Measurements from ENCODE around the gene RABEP1. TPM values are rescaled to one million over a fixed set of nuclear protein-coding genes. Genes with fewer than 3 reads are reported as not detected.

RABEP1 gene
- total and polyA plus RNA-seq, 2 donors from 2014 or later = 21.1 to 47.6 TPM

DNA sequence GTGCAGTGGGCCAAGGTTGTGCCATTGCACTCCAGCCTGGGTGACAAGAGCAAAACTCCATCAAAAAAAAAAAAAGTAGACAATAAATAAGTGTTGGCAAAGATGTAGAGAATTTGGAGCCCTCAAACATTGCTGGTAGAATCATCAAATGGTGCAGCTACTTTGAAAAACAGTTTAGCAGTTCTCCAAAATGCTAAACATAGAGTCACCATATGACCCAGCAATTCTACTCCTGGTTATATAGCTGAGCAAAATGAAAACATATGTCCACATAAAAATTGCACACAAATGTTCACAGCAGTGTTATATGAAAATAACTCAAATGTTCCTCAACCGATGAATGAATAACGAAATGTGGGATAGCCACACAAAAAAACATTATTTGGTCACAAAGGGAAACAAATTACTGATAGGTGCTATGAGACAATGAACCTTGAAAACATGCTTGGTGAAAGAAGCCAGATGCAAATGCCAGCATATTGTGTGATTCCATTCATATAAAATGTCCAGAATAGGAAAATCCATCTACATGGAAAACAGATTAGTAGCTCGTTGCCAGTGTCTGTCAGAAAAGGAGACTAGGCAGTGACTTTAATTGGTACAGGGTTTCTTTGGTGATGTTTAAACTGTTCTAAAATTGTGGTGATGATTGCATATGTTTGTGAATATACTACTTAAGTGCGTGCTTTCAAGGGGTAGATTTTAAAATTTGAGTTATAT lies 12.7 kb upstream of the RABEP1 start:
- TF ChIP-seq CTCF (IDR thresholded peaks at IDR 0.05; ENCODE audit: borderline replicate concordance, extremely low read depth, insufficient read depth) = no peak
- no peak overlapping the region for H3K4me3 ChIP-seq (ENCODE audit: low read length in 3 of 3)
- no peaks in the 10 kb centered on the region for H3K4me1 ChIP-seq (ENCODE audit: control insufficient read depth in 2 of 3, insufficient read depth in 2 of 3, low read depth in 1 of 3, low read length in 3 of 3)
- DNase-seq (no peak), FAIRE-seq (no peak)
- H3K9me3 ChIP-seq (ENCODE audit: control insufficient read depth in 2 of 3, insufficient read depth in 1 of 3, low read length in 3 of 3) = no peaks in the 10 kb centered on the region
- no peaks in the 10 kb centered on the region for H3K27me3 ChIP-seq (ENCODE audit: control insufficient read depth, insufficient read depth, low read length)
- H3K27ac ChIP-seq (ENCODE audit: low read depth in 2 of 2, low read length in 2 of 2) = no peak overlapping the region
- H3K36me3 ChIP-seq (ENCODE audit: control insufficient read depth in 2 of 3, insufficient read depth in 3 of 3, low read length in 3 of 3) = no peaks in the 10 kb centered on the region
- no peak overlapping the region for H3K9ac ChIP-seq (ENCODE audit: low read length in 3 of 3)
- intact Hi-C loops (cut with DNase I) = no loop called here

GRCh38 chr17:5272322-5272721 lies 9.8 kb upstream of the RABEP1 start:
- Histone ChIP-seq H3K9ac (ENCODE audit: low read length in 3 of 3) (no peak overlapping the region), H3K9me3 (ENCODE audit: control insufficient read depth in 2 of 3, insufficient read depth in 1 of 3, low read length in 3 of 3) (no peaks in the 10 kb centered on the region), H3K4me3 (ENCODE audit: low read length in 3 of 3) (no peak overlapping the region), H3K27me3 (ENCODE audit: control insufficient read depth, insufficient read depth, low read length) (no peaks in the 10 kb centered on the region), H3K36me3 (ENCODE audit: control insufficient read depth in 2 of 3, insufficient read depth in 3 of 3, low read length in 3 of 3) (no peaks in the 10 kb centered on the region), H3K27ac (ENCODE audit: low read depth in 2 of 2, low read length in 2 of 2) (no peak overlapping the region), H3K4me1 (ENCODE audit: control insufficient read depth in 2 of 3, insufficient read depth in 2 of 3, low read depth in 1 of 3, low read length in 3 of 3) (no peaks in the 10 kb centered on the region)
- FAIRE-seq = no peak
- no peak for TF ChIP-seq CTCF (IDR thresholded peaks at IDR 0.05; ENCODE audit: borderline replicate concordance, extremely low read depth, insufficient read depth)
- intact Hi-C loops (cut with DNase I) = no loop called here
- no peak for DNase-seq

DNA sequence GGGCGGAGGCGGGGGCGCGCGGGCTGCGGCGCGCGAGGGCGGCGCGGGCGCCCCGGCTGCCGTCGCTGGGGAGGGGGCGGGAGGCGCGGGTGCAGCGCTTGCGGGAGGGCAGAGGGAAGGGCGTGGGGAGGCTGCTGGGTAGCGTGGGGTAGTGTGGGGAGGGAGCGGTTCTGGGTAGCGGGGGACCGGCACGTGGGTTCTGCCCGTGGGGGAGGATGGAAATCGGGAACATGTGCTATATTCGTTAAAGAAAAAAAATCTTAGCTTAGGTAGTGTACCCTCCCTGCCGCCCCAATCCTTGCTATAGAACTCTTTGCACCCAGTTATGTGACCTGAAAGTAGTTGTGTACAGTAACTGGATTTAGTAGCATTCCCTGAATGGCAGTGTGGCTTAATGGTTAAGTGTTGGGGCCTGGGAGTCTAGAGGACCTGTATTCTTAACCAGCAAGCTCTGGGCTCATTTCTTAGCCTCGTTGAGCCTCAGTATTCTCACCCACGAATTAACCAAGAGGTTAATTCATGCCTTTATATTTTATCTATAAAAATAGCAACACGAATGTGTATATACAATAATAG lies 646 bp downstream of the RABEP1 start:
- Histone ChIP-seq H3K36me3 (ENCODE audit: control insufficient read depth in 2 of 3, insufficient read depth in 3 of 3, low read length in 3 of 3) (no peaks in the 10 kb centered on the region), H3K9ac (ENCODE audit: low read length in 3 of 3) (peak overlapping the region; percentile 51 to 55 (median 52)), H3K27ac (ENCODE audit: low read depth in 2 of 2, low read length in 2 of 2) (no peak overlapping the region), H3K9me3 (ENCODE audit: control insufficient read depth in 2 of 3, insufficient read depth in 1 of 3, low read length in 3 of 3) (no peaks in the 10 kb centered on the region), H3K27me3 (ENCODE audit: control insufficient read depth, insufficient read depth, low read length) (no peaks in the 10 kb centered on the region), H3K4me1 (ENCODE audit: control insufficient read depth in 2 of 3, insufficient read depth in 2 of 3, low read depth in 1 of 3, low read length in 3 of 3) (peaks cover 0 to 2% (median 0%) of the 10 kb centered on the region in 3 donors), H3K4me3 (ENCODE audit: low read length in 3 of 3) (peak overlapping the region; percentile 70 to 76 (median 73))
- DNase-seq = peak; percentile 12 to 81 (median 20)
- no peak for FAIRE-seq
- TF ChIP-seq CTCF (IDR thresholded peaks at IDR 0.05; ENCODE audit: borderline replicate concordance, extremely low read depth, insufficient read depth) = no peak
- intact Hi-C loops (cut with DNase I) = no loop called here
